ENCODE data around the gene ZNF41.
A peak's percentile ranks its signal among the peaks of the same experiment; 100 is the strongest.

Gene ZNF41

DNA sequence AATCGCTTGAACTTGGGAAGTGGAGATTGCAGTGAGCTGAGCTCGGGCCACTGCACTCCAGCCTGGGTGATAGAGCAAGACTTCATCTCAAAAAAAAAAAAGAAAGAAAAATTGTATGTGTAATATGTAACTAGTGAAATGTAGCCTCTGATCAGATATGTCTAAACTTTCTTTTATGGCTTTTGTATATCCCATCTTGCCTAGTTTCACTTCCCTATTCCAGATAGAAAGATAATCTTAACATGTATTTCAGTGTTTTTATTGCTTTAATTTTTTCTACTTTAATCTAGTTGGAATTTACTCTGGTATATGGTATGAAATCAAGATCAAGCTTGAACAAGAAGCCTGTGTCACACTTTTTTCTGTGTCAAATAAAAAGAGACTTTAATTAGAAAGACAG is 1.9 kb upstream of the ZNF41 start:
- no peak for DNase-seq
- no peaks in the 10 kb centered on the region for H3K36me3 ChIP-seq (ENCODE audit: insufficient read depth, low read length)
- H3K9ac ChIP-seq (ENCODE audit: low read depth, low read length): no peak overlapping the region
- no peak overlapping the region for H3K4me2 ChIP-seq (ENCODE audit: insufficient read depth, low read length)
- H3K79me2 ChIP-seq (ENCODE audit: insufficient read depth, low read length): peaks cover 53% of the 10 kb centered on the region
- no peak overlapping the region for H3K4me3 ChIP-seq (ENCODE audit: low read depth in 1 of 2, low read length in 2 of 2)
- no peak overlapping the region for H3K27ac ChIP-seq (ENCODE audit: low read length)
- H3K4me1 ChIP-seq (ENCODE audit: insufficient read depth, low read length): peaks cover 32% of the 10 kb centered on the region
- no peak for ATAC-seq (ENCODE audit: insufficient read depth, low read depth)
- TF ChIP-seq EZH2 (IDR thresholded peaks at IDR 0.05; ENCODE audit: borderline replicate concordance, low read depth, low read length, severe bottlenecking): no peak
- TF ChIP-seq, protein P1, sequence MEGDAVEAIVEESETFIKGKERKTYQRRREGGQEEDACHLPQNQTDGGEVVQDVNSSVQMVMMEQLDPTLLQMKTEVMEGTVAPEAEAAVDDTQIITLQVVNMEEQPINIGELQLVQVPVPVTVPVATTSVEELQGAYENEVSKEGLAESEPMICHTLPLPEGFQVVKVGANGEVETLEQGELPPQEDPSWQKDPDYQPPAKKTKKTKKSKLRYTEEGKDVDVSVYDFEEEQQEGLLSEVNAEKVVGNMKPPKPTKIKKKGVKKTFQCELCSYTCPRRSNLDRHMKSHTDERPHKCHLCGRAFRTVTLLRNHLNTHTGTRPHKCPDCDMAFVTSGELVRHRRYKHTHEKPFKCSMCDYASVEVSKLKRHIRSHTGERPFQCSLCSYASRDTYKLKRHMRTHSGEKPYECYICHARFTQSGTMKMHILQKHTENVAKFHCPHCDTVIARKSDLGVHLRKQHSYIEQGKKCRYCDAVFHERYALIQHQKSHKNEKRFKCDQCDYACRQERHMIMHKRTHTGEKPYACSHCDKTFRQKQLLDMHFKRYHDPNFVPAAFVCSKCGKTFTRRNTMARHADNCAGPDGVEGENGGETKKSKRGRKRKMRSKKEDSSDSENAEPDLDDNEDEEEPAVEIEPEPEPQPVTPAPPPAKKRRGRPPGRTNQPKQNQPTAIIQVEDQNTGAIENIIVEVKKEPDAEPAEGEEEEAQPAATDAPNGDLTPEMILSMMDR (IDR thresholded peaks at IDR 0.05; ENCODE audit: borderline replicate concordance, extremely low read depth, low read length, poor library complexity, severe bottlenecking): no peak
- no peaks in the 10 kb centered on the region for H3K9me3 ChIP-seq (ENCODE audit: insufficient read depth, low read length, severe bottlenecking)
- no peaks in the 10 kb centered on the region for H3K27me3 ChIP-seq (ENCODE audit: insufficient read depth, low read length, poor library complexity)
- no peak overlapping the region for H2AFZ ChIP-seq (ENCODE audit: low read depth, low read length)
- H4K20me1 ChIP-seq (ENCODE audit: insufficient read depth, low read length): no peaks in the 10 kb centered on the region

DNA sequence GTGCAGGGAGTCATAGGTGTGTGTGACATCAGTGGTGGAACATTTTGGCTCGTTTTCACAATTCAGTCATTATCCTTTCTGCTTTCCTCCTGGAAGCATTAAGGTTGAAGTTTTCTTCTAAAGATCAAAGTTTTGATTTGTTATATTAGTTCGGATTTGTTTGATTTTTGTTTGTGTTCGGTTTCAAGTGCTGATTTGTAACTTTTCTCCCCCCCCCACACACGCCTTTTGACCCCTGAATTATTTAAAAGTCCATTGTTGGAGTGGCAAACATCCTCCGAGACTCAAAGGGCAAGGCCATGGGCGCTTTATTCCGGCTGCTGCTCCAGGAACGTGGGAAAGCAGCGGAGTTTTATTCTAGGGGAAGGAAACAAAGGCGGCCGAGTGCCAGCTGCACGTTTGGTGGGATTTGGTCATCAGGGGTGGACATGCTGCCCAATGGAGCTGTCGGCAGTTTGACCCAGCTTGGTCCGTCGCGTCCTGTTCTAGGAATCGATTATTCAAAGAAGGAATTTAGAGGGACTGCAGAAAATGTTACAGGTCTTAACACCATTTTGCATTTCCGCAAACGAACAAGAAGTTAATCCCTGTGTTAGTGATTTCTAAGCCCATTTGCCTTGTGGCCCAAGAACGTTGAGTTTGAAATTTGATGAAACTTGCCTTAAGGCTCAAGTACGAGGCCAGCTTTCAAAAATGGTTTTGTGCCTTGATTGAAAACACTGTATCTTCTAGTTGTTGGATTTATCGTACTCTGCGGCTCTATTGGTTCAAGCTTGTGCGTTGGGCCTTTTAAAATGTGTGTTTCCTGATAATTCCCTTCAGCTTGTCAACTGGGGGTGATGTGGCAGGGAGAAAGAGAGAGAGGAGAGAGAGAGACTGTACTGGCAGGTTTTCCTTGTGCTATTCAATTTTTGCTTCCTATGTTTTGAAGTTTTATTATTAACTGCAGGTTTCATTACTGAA is 565 bp upstream of the ZNF41 start:
- H4K20me1 ChIP-seq (ENCODE audit: insufficient read depth, low read length): no peaks in the 10 kb centered on the region
- ATAC-seq (ENCODE audit: insufficient read depth, low read depth) (no peak), DNase-seq (no peak)
- H3K9ac ChIP-seq (ENCODE audit: low read depth, low read length): peak overlapping the region; percentile 91
- no peaks in the 10 kb centered on the region for H3K9me3 ChIP-seq (ENCODE audit: insufficient read depth, low read length, severe bottlenecking)
- peak overlapping the region; percentile 77 to 83; a peak in 3 of 4 replicates for H3K4me3 ChIP-seq (ENCODE audit: low read depth in 1 of 2, low read length in 2 of 2)
- H3K36me3 ChIP-seq (ENCODE audit: insufficient read depth, low read length): no peaks in the 10 kb centered on the region
- peaks cover 65% of the 10 kb centered on the region for H3K79me2 ChIP-seq (ENCODE audit: insufficient read depth, low read length)
- H3K27ac ChIP-seq (ENCODE audit: low read length): peak overlapping the region; percentile 97
- peaks cover 32% of the 10 kb centered on the region for H3K4me1 ChIP-seq (ENCODE audit: insufficient read depth, low read length)
- no peak for TF ChIP-seq EZH2 (IDR thresholded peaks at IDR 0.05; ENCODE audit: borderline replicate concordance, low read depth, low read length, severe bottlenecking)
- TF ChIP-seq, protein P1 (IDR thresholded peaks at IDR 0.05; ENCODE audit: borderline replicate concordance, extremely low read depth, low read length, poor library complexity, severe bottlenecking): no peak
- H3K4me2 ChIP-seq (ENCODE audit: insufficient read depth, low read length): peak overlapping the region; percentile 82
- peak overlapping the region; percentile 82 for H2AFZ ChIP-seq (ENCODE audit: low read depth, low read length)
- H3K27me3 ChIP-seq (ENCODE audit: insufficient read depth, low read length, poor library complexity): no peaks in the 10 kb centered on the region

DNA sequence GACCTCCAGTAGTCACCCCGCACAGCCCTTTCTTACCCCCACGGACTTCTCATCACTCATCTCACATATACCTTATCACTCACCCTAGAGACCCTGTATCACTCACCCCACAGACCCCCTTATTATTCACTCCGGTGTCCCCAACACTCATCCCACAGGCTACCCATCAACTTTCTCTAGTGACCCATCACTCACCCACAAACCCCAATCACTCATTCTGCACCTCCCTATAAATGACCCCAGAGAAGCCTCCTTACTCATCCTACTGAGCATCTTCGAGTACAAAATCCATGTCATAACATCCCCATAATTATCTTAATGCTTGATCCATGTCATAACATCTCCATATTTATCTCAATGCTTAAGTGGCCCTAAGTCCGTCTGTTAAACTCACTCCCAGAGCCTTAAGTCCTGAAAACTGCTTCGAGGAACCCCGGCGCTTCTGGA is 934 bp downstream of the ZNF41 start:
- ATAC-seq (ENCODE audit: insufficient read depth, low read depth) (no peak), DNase-seq (no peak)
- peak overlapping the region; percentile 91 for H3K9ac ChIP-seq (ENCODE audit: low read depth, low read length)
- peak overlapping the region; percentile 82 for H3K4me2 ChIP-seq (ENCODE audit: insufficient read depth, low read length)
- peaks cover 78% of the 10 kb centered on the region for H3K79me2 ChIP-seq (ENCODE audit: insufficient read depth, low read length)
- TF ChIP-seq EZH2 (IDR thresholded peaks at IDR 0.05; ENCODE audit: borderline replicate concordance, low read depth, low read length, severe bottlenecking): no peak
- TF ChIP-seq, protein P1 (IDR thresholded peaks at IDR 0.05; ENCODE audit: borderline replicate concordance, extremely low read depth, low read length, poor library complexity, severe bottlenecking): no peak
- H3K27me3 ChIP-seq (ENCODE audit: insufficient read depth, low read length, poor library complexity): no peaks in the 10 kb centered on the region
- H3K27ac ChIP-seq (ENCODE audit: low read length): peak overlapping the region; percentile 97
- H2AFZ ChIP-seq (ENCODE audit: low read depth, low read length): peak overlapping the region; percentile 82
- H3K9me3 ChIP-seq (ENCODE audit: insufficient read depth, low read length, severe bottlenecking): no peaks in the 10 kb centered on the region
- H3K4me1 ChIP-seq (ENCODE audit: insufficient read depth, low read length): peaks cover 32% of the 10 kb centered on the region
- no peaks in the 10 kb centered on the region for H3K36me3 ChIP-seq (ENCODE audit: insufficient read depth, low read length)
- H3K4me3 ChIP-seq (ENCODE audit: low read depth in 1 of 2, low read length in 2 of 2): peak overlapping the region; percentile 77 to 83
- H4K20me1 ChIP-seq (ENCODE audit: insufficient read depth, low read length): no peaks in the 10 kb centered on the region

Data from DND-41 (cell line).